ENCODE results near the gene ATAD3C.
A peak's percentile ranks its signal among the peaks of the same experiment; 100 is the strongest.
"Not testable (repeated sequence)": the region's sequence is repeated elsewhere in the genome, so short reads cannot be mapped to it uniquely, and the experiment has no call there.

The ATAD3C gene

DNA sequence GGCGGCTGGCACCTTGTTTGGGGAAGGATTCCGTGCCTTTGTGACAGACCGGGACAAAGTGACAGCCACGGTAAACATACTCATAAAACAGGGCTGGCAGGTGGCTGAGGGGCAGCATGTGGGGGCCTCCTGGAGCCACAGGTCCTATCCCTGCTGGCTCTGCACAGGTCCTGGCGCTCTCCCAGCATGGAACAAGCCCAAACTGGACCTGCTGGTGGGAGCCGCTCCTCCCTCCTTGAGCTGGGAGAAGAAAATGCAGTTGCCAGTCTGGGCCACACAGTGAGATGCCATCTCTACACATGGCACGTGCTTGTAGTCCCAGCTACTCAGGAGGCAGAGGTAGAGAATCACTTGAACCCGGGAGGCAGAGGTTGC is 2.9 kb downstream of the ATAD3C start:
- DNase-seq: not testable (repeated sequence)

- DNase-seq: no peak
These were observed 3.4 kb downstream of the ATAD3C start for GRCh38 chr1:1452882-1453281.

GRCh38 chr1:1454286-1455056 is 5.0 kb downstream of the ATAD3C start:
- not testable (repeated sequence) for DNase-seq

DNA sequence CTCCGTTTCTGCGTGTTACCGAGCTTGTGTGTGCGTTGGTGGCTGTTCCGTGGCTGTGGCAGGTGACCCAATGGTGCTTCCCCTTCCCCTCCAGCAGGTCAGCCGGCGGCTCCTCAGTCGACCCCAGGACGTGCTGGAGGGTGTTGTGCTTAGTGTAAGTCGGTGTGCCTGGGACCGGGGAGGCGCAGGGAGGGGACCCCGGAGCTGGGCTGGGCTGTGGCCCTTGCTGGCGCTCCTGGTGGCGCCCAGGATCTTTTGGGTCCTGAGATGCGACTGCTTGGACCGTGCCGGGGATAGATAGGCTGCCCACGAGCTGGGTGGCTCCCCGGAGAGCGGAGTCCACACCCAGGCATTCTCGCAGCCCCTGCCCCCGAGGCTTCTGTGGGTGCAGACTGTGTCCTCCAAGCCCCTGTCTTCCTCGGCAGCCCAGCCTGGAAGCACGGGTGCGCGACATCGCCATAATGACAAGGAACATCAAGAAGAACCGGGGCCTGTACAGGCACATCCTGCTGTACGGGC is 5.9 kb downstream of the ATAD3C start:
- no peak for DNase-seq

GRCh38 chr1:1455934-1456333 is 6.4 kb downstream of the ATAD3C start:
- DNase-seq: not testable (repeated sequence)

- DNase-seq: not testable (repeated sequence)
These were observed 7.3 kb downstream of the ATAD3C start for GRCh38 chr1:1456683-1457255.

- DNase-seq: not testable (repeated sequence)
These were observed 9.7 kb downstream of the ATAD3C start for GRCh38 chr1:1459156-1459555.

DNA sequence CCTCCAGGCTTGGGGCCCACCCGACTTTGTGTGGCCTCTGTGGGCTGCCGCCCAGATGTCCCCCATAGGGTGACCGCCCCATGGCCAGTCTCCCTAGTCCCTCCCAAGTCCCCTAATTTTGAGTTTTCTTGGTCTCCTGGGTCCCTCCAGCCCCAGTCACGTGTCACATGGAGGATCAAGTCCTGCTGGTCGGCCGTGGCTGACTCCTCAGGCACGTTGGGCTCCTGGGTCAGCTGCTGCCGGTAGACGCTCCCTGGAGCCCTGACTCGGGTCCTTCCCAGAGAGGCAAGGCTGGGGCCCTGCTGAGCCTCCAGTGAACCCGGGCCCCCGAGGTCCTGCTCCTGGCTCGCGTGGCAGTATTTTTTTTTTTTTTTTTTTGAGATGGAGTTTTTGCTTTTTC is 10.2 kb downstream of the ATAD3C start:
- not testable (repeated sequence) for DNase-seq

DNA sequence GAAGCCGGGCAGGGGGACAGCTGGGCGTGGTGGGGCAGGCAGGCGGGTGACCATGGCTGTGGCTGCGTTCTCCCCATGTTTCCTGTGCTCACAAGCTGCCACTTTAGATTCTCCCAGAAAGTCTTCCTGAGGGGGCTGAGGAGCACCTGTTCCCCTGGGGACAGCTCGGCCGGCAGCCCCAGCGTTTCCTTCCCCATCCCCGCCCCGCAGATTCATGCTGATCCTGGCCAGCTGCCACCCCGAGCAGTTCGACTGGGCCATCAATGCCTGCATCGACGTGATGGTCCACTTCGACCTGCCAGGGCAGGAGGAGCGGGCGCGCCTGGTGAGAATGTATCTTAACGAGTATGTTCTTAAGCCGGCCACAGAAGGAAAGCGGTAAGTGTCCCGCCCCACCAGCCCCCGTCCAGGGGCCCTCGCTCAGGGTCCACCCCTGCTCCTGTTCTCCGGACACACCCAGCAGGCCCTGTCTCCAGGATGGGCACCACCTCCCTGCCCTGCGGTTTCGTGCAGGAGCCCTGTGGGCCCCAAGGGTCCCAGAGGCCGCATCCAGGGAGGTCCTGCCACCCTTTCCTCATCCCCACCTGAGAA is 11.1 kb downstream of the ATAD3C start:
- DNase-seq: no peak

DNA sequence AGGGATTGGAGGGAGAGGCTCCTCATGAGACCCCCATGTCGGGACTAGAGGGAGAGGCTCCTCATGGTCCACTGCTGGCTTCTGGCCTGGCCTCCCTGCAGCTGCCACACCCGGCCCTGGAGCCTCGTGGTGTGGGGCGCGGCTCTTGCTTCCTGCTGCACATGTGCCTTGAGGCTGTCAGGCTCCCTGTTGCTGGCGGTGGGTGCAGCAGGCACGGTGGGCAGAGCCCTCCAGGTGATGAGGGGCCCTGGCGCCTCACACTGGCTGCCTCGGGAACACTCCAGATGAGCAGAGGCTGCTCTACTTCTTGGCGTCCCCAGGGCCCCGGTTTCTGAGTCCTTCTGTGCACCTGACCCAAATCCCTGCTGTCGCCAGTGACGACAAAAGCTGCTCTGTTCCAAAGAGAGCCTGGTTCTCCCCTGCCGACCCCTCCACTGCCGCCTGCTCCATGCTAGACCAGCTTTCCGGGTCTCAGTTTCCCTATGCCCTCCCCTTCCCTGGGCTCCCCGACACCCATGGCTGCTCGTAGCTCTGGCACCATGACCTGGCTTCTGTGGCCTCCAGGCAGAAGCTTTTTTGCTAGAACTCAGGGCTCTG is 12.3 kb downstream of the ATAD3C start:
- DNase-seq: no peak

GRCh38 chr1:1462318-1462966 is 13.0 kb downstream of the ATAD3C start:
- no peak for DNase-seq

- DNase-seq: no peak
These were observed 13.8 kb downstream of the ATAD3C start for GRCh38 chr1:1463312-1463711.

DNA sequence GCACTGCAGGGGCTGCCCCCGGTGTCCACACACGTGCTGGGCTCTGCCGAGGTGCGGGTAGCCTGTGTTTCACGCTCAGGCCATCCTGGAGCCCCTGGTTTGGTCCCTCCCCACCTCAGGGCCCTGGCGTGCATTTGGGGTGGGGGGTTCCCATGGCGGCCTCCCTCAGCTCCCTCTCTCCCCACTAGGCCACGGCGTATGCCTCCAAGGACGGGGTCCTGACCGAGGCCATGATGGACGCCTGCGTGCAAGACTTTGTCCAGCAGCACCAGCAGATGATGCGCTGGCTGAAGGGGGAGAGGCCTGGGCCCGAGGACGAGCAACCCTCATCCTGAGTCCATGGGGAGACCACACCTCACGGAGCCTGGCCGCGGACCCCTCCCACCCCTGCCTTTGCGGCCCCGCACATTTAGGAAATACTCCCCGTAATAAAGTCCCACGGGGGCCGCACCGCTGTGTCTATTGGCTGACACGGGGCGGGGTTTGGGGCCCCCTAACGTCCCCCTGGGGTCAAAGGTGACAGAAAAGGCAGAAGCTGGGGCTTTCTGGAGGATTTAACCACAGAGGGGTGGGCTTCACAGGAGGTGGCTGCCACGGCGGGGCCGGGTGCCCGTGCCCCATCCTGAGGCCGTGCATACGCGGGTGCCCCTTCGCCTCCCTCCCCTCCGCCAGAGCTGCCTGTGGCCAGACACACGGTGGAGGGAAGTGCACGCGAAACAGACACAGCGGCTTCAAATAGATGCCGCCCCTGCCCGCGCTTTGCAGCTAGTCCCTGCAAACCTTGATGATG is 18.9 kb downstream of the ATAD3C start:
- not testable (repeated sequence) for DNase-seq

GRCh38 chr1:1470626-1471388 is 21.3 kb downstream of the ATAD3C start:
- DNase-seq: no peak

DNA sequence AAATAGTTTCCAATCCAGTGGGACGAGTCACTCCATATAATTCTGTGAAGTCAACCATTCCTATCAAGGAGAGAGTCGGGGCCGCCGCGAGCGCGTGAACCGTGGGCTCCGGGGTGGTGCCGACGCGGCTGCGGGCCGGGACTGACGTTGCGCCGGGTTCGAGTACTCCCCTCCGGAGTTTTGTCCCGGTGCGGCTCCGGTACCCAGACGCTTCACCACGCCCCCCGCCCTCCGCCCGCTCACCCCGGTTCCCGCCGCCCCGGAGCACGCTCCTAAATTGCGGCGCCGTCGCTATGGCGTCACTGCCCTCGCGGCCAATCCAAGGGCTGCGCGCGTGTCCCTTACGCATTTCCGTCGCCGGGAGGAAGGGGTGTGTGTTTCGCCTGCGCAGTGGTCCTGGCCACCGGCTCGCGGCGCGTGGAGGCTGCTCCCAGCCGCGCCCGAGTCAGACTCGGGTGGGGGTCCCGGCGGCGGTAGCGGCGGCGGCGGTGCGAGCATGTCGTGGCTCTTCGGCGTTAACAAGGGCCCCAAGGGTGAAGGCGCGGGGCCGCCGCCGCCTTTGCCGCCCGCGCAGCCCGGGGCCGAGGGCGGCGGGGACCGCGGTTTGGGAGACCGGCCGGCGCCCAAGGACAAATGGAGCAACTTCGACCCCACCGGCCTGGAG is 22.0 kb downstream of the ATAD3C start, which contains the start of gene ATAD3B:
Gene ATAD3B (plus strand): TSS at position 377 of the 664 bp plus-strand sequence. CDS start 120 bp downstream, at position 497.
- peak; percentile 93 for DNase-seq

GRCh38 chr1:1472053-1472876 is 22.8 kb downstream of the ATAD3C start:
- DNase-seq: not testable (repeated sequence)

- DNase-seq: not testable (repeated sequence)
These were observed 26.5 kb downstream of the ATAD3C start for GRCh38 chr1:1476011-1476410.

GRCh38 chr1:1477206-1477605 is 27.7 kb downstream of the ATAD3C start:
- no peak for DNase-seq

Measured in fibroblast of skin of right biceps (primary cell).